Mesothelial cell of epicardium (in vitro differentiated cells): ENCODE data around the gene MICAL2. TPM values are rescaled to one million over a fixed set of nuclear protein-coding genes. Genes with fewer than 3 reads are reported as not detected.

Experiments
- DNase-seq, 2 experiments: peaks; one replicate each; pipeline ENCODE4 v3.0.0; 2021; ENCODE audit warnings: low spot score in 2 of 2; ENCODE audit not compliant: unreplicated experiment in 2 of 2
- H3K27ac Mint-ChIP-seq: 2 replicates; pipeline ENCODE4 v1.8.0; 2021; ENCODE audit warnings: mixed read lengths
- H3K27me3 Mint-ChIP-seq: 2 replicates; pipeline ENCODE4 v1.8.0; 2021; ENCODE audit warnings: low read depth, mixed read lengths
- H3K36me3 Mint-ChIP-seq: 2 replicates; pipeline ENCODE4 v1.8.0; 2021; ENCODE audit warnings: mixed read lengths
- H3K4me1 Mint-ChIP-seq: 2 replicates; pipeline ENCODE4 v1.8.0; 2021; ENCODE audit warnings: mixed read lengths
- H3K4me3 Mint-ChIP-seq: 2 replicates; pipeline ENCODE4 v1.8.0; 2021; ENCODE audit warnings: mild to moderate bottlenecking, moderate library complexity, mixed read lengths
- H3K9me3 Mint-ChIP-seq: 2 replicates; pipeline ENCODE4 v1.8.0; 2021; ENCODE audit warnings: mixed read lengths
- total RNA-seq: library from RNA; stranded (reverse); gene quantifications from 3 replicates; pipeline ENCODE4 v1.2.1, GENCODE V29; 2021
- TF ChIP-seq, protein P1 (sequence below): fragments of 200-600 bp; sonication (generic); IDR thresholded peaks from one replicate; pipeline ENCODE4 v1.5.0; 2021; ENCODE audit warnings: antibody characterized with exemption; ENCODE audit not compliant: unreplicated experiment

MICAL2 gene
- total RNA-seq, 1 donor from 2014 or later: 15.0 TPM

DNA sequence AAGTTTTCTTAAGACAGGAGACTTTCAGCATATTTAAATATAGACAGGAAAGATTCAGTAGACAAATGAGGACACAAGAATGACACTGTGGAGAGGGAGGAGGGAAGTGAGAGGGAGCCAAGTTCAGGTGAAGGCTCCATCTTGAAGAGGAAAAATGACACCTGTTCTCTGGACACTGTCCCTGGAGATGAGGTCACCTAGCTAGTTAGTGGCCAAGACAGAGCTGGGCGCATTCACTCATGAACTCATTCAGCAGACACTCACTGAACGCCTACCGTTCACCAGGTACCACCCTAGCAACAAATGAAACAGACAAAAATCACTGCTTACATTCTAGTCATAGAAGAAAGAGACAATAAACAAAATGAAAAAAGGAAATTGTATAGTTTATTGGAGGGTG lies 163.7 kb downstream of the MICAL2 start:
- H3K27ac Mint-ChIP-seq: no peak overlapping the region
- peaks cover 18% of the 10 kb centered on the region for H3K4me1 Mint-ChIP-seq
- TF ChIP-seq, protein P1, sequence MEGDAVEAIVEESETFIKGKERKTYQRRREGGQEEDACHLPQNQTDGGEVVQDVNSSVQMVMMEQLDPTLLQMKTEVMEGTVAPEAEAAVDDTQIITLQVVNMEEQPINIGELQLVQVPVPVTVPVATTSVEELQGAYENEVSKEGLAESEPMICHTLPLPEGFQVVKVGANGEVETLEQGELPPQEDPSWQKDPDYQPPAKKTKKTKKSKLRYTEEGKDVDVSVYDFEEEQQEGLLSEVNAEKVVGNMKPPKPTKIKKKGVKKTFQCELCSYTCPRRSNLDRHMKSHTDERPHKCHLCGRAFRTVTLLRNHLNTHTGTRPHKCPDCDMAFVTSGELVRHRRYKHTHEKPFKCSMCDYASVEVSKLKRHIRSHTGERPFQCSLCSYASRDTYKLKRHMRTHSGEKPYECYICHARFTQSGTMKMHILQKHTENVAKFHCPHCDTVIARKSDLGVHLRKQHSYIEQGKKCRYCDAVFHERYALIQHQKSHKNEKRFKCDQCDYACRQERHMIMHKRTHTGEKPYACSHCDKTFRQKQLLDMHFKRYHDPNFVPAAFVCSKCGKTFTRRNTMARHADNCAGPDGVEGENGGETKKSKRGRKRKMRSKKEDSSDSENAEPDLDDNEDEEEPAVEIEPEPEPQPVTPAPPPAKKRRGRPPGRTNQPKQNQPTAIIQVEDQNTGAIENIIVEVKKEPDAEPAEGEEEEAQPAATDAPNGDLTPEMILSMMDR: no peak
- DNase-seq: no peak
- H3K9me3 Mint-ChIP-seq: no peaks in the 10 kb centered on the region
- H3K27me3 Mint-ChIP-seq: no peaks in the 10 kb centered on the region
- H3K36me3 Mint-ChIP-seq: no peaks in the 10 kb centered on the region
- H3K4me3 Mint-ChIP-seq: no peak overlapping the region

GRCh38 chr11:12274558-12275197 lies 164.3 kb downstream of the MICAL2 start:
- Mint-ChIP-seq H3K4me1 (peaks cover 13% of the 10 kb centered on the region), H3K9me3 (no peaks in the 10 kb centered on the region), H3K4me3 (no peak overlapping the region), H3K27ac (no peak overlapping the region), H3K27me3 (no peaks in the 10 kb centered on the region), H3K36me3 (no peaks in the 10 kb centered on the region)
- TF ChIP-seq, protein P1: no peak
- DNase-seq: no peak

DNA sequence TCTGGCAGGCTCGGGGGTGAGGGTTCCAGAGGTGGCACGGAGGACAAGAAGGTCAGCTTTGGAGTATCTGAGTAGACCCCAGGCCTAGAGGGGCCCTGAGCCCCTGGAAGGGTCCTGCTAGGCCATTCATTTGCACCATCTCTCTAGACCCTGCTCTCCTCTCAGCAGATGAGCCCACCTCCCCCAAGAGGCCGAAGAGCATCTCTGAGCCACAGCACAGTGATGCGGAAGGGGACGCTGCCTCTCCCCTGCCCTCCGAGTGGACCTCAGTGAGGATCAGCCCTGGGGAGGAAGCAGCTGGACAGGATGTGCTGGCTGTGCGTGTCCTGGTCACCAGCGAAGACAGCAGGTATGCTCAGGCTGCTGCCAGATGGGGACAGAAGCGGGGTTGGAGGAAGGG lies 165.4 kb downstream of the MICAL2 start:
- Mint-ChIP-seq H3K4me1 (peaks cover 7% of the 10 kb centered on the region), H3K36me3 (no peaks in the 10 kb centered on the region), H3K27me3 (no peaks in the 10 kb centered on the region), H3K4me3 (no peak overlapping the region), H3K9me3 (no peaks in the 10 kb centered on the region), H3K27ac (no peak overlapping the region)
- TF ChIP-seq, protein P1: no peak
- DNase-seq: no peak

GRCh38 chr11:12276356-12276755 lies 166.0 kb downstream of the MICAL2 start:
- Mint-ChIP-seq H3K27ac (no peak overlapping the region), H3K27me3 (no peaks in the 10 kb centered on the region), H3K36me3 (no peaks in the 10 kb centered on the region), H3K4me1 (peaks cover 7% of the 10 kb centered on the region), H3K4me3 (no peak overlapping the region), H3K9me3 (no peaks in the 10 kb centered on the region)
- no peak for DNase-seq
- TF ChIP-seq, protein P1: no peak

DNA sequence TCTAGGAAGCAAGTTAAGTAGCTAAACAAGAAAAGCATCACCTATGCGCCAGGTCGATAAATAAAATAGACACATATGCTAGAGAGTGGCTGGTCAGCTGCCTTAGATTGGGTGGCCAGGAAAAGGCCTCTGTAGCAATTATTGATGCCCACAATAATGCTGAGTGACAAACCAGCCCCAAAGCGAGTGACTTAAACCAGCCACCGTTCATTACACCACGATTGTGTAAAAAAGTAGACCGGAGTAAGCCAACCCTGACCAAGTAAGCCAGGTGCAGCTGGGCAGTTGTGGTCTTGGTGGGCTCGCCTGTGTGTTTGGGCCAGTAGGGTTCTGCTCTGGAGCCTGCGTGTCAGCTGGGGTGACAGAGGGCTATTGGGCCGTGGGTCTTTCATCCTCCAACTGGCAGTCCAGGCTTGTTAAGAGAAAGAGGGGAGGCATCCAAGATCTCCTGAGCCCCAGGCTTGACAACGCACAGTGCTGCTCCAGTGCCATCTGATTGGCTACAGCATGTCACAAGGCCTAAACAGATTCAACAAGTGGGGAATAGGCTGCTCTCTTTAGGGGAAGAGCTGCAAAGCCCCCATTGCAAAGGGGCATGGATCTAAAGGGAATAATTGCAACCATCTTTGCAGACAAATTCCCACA lies 166.6 kb downstream of the MICAL2 start:
- Mint-ChIP-seq H3K36me3 (no peaks in the 10 kb centered on the region), H3K27me3 (peaks cover 2% of the 10 kb centered on the region), H3K4me1 (peaks cover 7% of the 10 kb centered on the region), H3K27ac (no peak overlapping the region), H3K4me3 (no peak overlapping the region), H3K9me3 (no peaks in the 10 kb centered on the region)
- DNase-seq: no peak
- TF ChIP-seq, protein P1: no peak
